ENCODE data around the gene TOR4A. TPM values are rescaled to one million over a fixed set of nuclear protein-coding genes. Genes with fewer than 3 reads are reported as not detected.

Gene TOR4A
- total RNA-seq, 3 donors from 2014 or later = 3.2 to 4.0 (median 3.6) TPM

DNA sequence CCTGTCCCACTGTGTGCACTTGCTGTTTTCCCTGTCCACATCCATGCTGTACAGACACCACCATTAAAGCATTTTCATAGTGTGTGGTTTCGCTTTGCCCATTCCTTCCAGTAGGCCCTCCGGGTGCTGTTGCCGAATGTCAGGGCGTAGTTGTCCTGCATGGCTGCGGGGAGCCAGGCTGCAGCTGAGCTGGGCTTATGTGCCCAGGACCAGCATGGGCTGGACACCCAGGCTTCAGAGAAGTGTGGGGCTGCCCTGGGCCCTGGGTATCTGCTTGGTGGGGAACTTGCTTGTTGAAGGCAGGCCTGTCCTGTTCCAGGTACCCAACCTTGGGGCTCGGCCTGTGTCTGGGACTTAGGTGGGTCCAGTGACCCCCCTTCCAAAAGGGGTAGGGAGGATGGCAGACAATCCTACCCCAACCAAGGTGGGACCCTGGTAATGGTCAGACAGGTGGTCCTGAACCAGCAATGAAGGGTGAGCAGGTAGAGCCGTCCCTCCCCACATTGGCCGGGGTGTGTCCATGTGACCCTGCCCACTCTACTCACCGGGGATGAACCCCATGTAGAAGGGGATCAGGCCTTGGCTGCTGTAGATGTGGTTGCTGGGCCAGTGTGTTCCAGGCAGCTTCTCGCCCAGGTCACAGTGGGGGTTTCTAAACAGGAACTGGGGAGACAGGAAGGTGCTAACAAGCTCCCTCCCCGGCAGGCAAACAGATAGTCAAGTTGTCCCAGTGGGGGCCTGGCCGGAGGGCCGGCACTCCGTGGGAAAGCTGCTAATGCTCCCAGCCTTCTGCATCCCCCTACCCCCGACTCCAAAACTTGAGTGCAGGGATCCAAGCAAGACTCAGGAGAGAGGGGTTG, 33.7 kb upstream of the TOR4A start:
- no peaks in the 10 kb centered on the region for H3K27me3 Mint-ChIP-seq (ENCODE audit: low read depth)
- H3K36me3 Mint-ChIP-seq (ENCODE audit: insufficient read depth) = peaks cover 12% of the 10 kb centered on the region
- H3K9me3 Mint-ChIP-seq = no peaks in the 10 kb centered on the region
- ATAC-seq (no peak), DNase-seq (no peak)
- H3K4me3 Mint-ChIP-seq = peak overlapping the region; percentile 87
- H3K4me1 Mint-ChIP-seq (ENCODE audit: low read depth) = peaks cover 23% of the 10 kb centered on the region

DNA sequence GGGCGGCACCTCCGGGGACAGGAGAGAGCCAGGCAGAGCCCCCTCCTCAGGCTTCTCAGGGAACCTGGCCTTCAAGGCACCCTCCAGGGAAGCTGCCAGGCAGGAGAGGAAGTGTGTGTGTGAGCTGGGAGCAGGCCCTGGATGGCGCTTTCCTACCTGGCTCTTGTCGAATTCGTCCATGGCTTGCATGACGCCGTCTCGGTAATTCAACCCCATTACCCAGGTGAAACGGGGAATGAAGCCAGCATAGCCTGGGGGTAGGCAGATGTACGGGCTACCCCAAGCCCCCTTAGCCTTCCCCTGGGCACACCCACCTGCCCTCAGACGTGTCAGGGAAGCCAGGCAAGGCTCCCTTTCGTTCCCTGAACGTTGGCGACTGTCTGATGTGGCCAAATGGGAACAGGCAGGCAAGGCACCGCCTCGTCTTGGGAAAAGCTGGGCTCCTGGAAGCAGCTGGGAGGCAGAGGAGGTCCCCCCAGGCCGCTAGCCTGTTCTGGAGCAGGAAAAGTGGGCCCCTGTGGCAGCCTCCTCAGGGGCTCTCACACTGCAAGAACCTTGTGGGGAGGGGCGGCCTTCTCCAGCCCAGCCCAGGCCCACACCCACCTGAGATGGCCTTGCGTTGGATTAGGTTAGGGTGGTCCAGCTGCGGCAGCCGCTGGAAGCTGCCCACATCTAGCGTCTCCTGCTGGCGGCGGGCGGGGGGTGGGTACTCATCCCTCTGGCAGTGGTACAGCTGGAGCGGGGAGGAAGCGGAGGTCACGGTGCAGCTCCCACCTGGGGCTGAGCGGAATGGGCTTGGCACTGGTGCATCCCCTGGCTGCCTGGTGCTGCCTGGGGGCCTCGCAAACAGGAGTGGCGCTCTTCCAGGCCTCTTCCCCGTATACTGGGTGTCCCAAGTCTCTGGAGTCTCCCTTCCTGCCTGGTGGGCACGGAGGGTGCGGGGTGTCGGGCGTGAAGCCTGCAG, 32.8 kb upstream of the TOR4A start:
- Mint-ChIP-seq H3K27me3 (ENCODE audit: low read depth) (no peaks in the 10 kb centered on the region), H3K4me1 (ENCODE audit: low read depth) (peaks cover 16% of the 10 kb centered on the region), H3K4me3 (no peak overlapping the region)

DNA sequence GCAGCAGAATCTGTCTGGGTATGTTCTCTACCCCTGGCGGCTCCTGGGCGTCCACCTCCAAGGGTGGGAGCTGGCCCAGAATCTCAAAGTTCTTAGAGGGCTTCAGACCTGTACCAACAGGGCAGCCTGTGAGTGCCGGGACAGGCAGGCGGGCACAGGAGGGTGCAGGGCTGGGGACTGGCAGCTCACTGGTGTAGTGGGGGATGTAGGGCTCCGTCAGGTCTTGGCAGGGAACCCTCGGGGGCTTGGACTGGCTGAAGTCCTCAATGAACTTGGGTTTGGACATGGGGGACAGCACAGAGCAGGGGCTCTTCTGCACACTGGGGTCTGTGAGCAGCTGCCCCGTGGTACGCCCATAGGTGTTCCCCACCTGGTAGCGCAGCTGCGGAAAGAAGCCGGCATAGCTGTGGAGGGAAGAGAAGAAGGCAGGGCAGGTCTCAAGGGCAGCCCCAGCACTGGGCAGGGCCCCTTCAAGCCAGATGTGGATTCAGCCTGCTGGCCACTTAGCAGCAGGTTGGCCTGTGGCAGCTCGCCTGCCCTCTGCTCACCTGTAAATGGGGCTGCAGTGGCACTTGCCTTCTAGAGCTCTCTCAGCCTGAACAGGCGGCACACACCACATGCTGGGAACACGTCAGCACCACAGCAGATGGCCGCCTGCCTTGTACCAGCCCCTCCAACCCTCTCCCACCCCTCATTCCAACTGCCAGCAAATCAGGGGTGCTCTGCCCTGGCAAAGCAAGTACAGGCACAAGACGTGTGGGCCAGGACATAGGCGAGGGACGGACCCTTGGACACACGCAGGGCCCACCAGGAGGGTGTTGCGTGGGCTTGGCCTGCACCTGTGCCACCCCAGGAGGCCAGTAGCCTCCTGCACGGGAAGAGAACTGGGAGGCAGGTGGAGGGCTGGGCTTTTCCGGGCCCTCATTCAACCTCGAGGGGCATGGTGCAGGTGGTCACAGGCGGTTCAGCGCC, 31.8 kb upstream of the TOR4A start:
- no peak overlapping the region for H3K4me3 Mint-ChIP-seq
- H3K9me3 Mint-ChIP-seq = no peaks in the 10 kb centered on the region
- DNase-seq = no peak
- peaks cover 12% of the 10 kb centered on the region for H3K36me3 Mint-ChIP-seq (ENCODE audit: insufficient read depth)
- peaks cover 15% of the 10 kb centered on the region for H3K4me1 Mint-ChIP-seq (ENCODE audit: low read depth)
- H3K27me3 Mint-ChIP-seq (ENCODE audit: low read depth) = no peaks in the 10 kb centered on the region
- no peak for ATAC-seq

More for the DNA sequence above, 32.8 kb upstream of the TOR4A start:
- ATAC-seq (no peak), DNase-seq (no peak)
- Mint-ChIP-seq H3K9me3 (no peaks in the 10 kb centered on the region), H3K36me3 (ENCODE audit: insufficient read depth) (peaks cover 12% of the 10 kb centered on the region)

DNA sequence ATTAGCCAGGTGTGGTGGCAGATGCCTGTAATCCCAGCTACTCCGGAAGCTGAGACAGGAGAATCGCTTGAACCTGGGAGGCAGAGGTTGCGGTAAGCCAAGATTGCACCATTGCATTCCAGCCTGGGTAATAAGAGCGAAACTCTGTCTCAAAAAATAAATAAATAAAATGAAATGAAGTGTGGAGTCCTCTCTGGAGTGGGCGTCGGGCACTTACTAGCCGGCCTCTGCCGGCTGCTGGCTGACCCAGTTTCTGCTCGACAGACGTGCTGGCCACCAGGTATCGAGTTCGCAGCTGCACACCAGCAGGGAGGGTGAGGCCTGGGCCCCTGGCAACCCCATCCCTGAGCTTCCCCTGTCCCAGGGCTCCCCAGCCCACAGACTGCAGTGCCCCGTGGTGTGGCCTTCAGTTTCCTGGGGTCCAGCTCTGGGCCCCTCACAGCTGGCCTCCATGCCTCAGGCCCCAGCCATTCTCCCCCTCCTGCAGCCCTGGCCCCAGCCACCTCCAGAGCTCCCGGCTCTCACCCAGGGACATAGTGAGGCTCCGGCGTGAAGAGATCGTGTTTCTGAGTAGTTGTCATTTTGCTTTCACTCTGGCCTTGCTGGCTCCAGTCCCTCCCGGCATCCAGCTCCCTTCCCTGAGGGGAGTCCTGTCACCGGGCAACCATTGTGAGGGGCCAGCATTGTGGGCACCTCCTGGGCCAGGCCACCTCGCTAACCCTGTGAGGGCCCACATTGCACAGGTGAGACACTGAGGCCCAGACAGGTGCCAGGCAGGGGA, 30.2 kb upstream of the TOR4A start:
- H3K4me1 Mint-ChIP-seq (ENCODE audit: low read depth) = peaks cover 12% of the 10 kb centered on the region
- no peaks in the 10 kb centered on the region for H3K27me3 Mint-ChIP-seq (ENCODE audit: low read depth)
- no peak for ATAC-seq

DNA sequence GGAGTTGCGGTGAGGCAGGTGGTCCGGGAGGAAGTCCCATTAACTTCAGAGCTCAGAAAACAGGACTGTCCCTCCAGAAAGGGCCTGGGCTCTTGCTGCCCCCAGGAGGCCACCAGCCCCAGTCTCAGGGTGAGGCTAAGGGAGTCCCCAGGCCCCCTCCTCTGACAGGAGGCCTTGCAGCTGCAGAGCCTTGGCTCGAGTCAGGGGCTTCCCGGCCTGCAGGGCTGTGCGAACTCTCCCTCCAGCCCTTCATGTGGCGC, 29.7 kb upstream of the TOR4A start:
- H3K27me3 Mint-ChIP-seq (ENCODE audit: low read depth) = no peaks in the 10 kb centered on the region
- peaks cover 7% of the 10 kb centered on the region for H3K4me1 Mint-ChIP-seq (ENCODE audit: low read depth)
- no peak for ATAC-seq
- H3K36me3 Mint-ChIP-seq (ENCODE audit: insufficient read depth) = peaks cover 5% of the 10 kb centered on the region
- H3K4me3 Mint-ChIP-seq = no peak overlapping the region
- no peaks in the 10 kb centered on the region for H3K9me3 Mint-ChIP-seq
- no peak for DNase-seq

More for the DNA sequence above, 30.2 kb upstream of the TOR4A start:
- Mint-ChIP-seq H3K4me3 (no peak overlapping the region), H3K9me3 (no peaks in the 10 kb centered on the region), H3K36me3 (ENCODE audit: insufficient read depth) (peaks cover 11% of the 10 kb centered on the region)
- DNase-seq = no peak

DNA sequence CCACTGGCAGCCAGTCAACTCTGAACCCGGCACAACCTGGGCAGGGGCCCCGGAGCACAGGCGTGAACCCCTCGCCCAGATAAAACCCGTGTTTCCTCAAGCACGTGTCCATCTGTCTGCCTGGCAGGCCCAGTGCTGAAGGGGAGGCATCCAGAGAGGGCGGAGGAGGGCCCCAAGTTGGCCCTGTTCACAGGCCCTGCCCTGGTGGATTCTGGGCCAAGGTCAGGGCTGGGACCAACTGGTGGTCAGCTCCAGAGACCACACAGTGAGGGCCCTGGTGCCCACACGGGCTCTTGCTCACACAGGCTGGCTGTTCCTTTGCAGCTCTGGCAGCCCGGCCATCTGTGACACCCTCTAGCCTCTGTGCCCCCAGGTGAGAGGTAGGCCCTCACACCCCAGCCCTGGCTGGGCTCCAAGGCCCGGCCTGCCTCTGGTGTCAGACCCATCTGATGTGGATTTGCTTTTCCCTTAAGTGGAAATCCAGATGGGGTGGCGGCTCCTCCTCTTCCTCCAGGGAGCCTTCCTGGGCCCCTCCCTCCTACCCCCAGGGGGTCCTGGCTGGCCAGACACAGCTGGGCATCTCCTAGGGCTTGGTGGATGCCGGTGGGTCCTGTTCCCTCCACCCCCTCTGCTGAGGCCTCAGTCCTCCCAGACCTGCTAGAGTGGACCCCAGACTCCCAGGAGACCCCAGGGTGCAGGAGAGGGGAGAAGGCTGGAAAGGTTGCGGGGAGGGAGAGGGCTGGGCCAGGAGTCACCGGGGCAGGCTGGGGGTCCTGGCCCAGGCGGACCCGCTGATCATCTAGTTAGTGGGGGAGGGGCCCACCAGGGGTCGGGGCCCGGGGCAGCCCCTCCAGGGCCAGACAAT, 27.0 kb upstream of the TOR4A start:
- ATAC-seq (no peak), DNase-seq (no peak)
- Mint-ChIP-seq H3K9me3 (no peaks in the 10 kb centered on the region), H3K4me3 (no peak overlapping the region), H3K4me1 (ENCODE audit: low read depth) (peaks cover 5% of the 10 kb centered on the region), H3K36me3 (ENCODE audit: insufficient read depth) (no peaks in the 10 kb centered on the region), H3K27me3 (ENCODE audit: low read depth) (no peaks in the 10 kb centered on the region)

DNA sequence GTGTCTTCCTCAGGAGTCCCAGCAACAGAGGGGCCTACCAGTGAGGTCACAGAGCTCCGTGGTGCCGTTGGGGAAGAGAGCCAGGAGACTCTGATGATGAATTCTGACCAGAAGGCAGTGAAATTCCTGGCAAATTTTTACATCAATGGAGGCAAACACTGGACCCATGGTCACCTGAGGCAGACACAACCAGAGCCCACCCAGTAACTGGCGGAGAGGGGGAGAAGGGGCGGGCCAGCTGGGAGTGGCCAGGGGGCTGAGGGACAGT, 26.4 kb upstream of the TOR4A start, which contains the start of gene STPG3:
TSS of gene STPG3 (plus strand) at position 93 of the 268 bp plus-strand sequence. CDS start at position 94, 1 bp downstream.
- no peak within 1 kb of the TSS for H3K4me3 Mint-ChIP-seq

DNA sequence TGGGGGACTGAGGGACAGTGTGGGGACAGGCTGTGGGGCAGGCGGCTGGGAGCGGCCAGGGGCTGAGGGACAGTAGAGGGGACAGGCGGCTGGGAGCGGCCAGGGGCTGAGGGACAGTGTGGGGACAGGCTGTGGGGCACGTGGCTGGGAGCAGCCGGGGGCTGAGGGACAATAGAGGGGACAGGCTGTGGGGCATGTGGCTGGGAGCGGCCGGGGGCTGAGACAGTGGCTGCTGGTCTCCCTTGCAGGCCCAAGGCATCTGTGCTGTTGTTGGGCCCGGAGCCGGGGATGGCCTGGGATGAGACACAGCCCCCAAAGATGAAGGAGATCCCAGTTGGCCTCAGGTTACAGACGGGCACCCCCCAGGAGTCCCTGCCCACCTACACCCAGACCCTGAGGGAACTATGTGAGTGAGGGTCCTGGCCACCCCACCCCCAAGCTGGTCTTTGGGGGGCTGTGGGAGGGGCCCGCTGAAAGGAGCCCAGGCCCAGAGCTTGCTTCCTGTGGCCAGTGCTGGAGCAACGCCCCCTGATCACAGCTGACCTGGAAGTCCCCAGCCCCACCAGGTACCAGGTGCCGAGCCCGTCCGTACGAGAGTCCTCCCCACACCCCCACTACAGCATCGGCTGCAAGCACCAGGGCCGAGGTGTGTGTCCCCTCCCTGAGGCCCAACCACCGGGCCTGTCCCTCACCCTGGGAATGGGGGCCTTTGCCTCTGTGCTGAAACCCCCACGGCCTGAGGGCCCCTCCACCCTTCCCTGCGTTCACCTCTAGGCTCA, 25.8 kb upstream of the TOR4A start:
- Mint-ChIP-seq H3K4me1 (ENCODE audit: low read depth) (peaks cover 12% of the 10 kb centered on the region), H3K36me3 (ENCODE audit: insufficient read depth) (no peaks in the 10 kb centered on the region), H3K27me3 (ENCODE audit: low read depth) (no peaks in the 10 kb centered on the region), H3K4me3 (no peak overlapping the region), H3K9me3 (no peaks in the 10 kb centered on the region)
- ATAC-seq (no peak), DNase-seq (no peak)

More for the DNA sequence above, 26.4 kb upstream of the TOR4A start, which contains the start of gene STPG3:
- no peaks in the 10 kb centered on the region for H3K27me3 Mint-ChIP-seq (ENCODE audit: low read depth)
- no peaks in the 10 kb centered on the region for H3K36me3 Mint-ChIP-seq (ENCODE audit: insufficient read depth)
- no peak for DNase-seq
- no peaks in the 10 kb centered on the region for H3K9me3 Mint-ChIP-seq
- peaks cover 6% of the 10 kb centered on the region for H3K4me1 Mint-ChIP-seq (ENCODE audit: low read depth)
- ATAC-seq = no peak

DNA sequence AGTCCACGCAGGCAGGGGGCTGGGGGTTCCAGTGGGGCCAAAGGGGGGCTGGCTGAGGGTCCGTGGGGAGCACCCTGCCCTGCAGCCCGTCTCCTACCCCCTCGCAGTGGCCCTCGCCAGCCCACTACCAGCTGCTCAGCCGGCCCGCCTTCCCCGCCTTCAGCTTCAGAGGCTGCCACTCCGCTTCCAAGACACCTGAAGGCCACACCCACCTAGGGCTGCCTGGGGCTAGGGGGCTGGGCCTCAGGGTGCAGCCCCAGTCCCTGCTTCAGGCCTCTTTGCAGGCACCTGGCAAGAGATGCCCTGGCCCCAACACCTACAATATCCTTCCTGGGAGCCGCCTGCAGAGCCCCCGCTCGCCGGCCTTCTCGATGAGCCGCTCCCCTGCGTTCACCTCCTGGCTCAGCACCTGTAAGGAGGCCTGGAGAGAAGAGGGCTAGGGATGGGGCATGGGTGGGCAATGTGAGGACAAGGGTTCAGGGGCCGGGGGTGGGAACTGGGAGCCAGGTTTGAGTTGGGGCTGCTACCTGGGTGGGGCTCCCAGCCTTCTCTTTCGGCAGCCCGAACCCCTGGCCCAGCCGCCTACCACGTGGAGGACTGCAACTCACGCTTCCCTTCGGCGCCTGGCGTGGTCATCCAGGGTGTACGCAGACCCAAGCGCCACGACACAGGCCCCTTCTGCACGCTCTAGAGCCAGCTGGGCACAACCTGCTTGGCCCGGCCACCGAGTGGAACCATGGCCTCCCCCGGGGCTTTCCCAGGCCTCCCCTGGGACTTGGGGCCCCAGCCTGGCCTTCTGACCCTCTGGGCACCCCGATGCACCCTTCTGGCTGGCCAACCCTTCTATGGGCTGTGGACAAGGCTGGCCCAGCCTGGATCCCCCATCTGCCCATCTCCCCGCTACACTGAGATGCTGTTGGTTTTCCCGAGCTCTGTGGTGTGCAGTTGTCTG, 24.7 kb upstream of the TOR4A start:
- Mint-ChIP-seq H3K4me3 (no peak overlapping the region), H3K4me1 (ENCODE audit: low read depth) (peaks cover 12% of the 10 kb centered on the region), H3K9me3 (no peaks in the 10 kb centered on the region), H3K27me3 (ENCODE audit: low read depth) (no peaks in the 10 kb centered on the region), H3K36me3 (ENCODE audit: insufficient read depth) (no peaks in the 10 kb centered on the region)
- DNase-seq = no peak
- no peak for ATAC-seq

DNA sequence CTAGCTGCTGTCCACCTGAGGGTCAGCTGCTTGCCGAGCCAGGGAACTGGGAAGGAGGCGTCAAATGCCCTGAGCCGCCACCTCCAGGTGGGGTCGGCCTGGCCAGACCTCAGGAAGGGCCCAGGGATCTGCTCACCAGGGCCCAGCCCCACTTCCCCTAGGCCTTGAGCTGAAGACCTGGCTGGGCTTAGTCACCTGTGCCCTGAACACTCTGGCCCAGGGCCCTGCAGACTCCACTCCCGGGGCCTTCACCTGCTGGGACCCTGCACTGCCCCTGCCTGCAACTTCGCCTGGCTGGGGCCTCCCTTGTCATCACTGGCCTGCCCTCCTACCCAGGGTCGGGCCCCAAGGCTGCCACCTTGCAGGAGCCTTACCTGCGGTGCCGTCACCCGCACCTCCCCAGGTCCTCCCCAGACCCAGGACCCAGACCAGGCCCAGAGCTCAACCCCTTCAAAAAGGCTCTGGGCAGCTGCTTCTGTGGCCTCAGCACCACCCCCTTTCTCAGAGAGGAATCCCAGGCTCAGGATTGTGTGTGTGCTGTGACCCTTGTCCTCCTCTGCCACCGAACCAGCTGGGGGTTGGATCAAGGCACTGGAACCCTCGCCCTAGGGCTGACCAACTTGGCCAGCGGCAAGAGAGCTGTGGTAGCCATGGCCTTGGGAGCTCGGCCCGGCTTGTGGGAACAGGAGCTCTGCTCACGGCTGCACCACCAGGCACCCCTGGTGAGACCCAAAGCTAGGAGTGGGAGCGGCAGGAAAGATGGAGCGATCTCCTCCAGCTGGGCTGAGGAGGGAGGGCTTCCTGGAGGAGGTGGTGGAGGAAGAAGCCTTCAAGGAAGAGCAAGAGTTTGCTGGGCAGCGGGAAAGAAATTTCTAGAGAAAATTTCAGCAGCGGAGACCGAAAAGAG, 23.6 kb upstream of the TOR4A start:
- Mint-ChIP-seq H3K27me3 (ENCODE audit: low read depth) (no peaks in the 10 kb centered on the region), H3K4me3 (peak overlapping the region; percentile 84), H3K9me3 (no peaks in the 10 kb centered on the region), H3K36me3 (ENCODE audit: insufficient read depth) (no peaks in the 10 kb centered on the region), H3K4me1 (ENCODE audit: low read depth) (peaks cover 12% of the 10 kb centered on the region)
- ATAC-seq = no peak
- no peak for DNase-seq

Data from activated T-cell treated with anti-CD3 and anti-CD28 coated beads, Interleukin-2, amount 50 U/mL, for 4 hours (primary cell).